Ovary (tissue), 3 donors: ENCODE data around the gene OTOP3.

Experiments
- POLR2A ChIP-seq: fragments of 450-650 bp; IDR thresholded peaks from one replicate; pipeline ENCODE4 v1.6.1; 2017; ENCODE audit warnings: antibody characterized with exemption, mild to moderate bottlenecking, moderate library complexity
- TF ChIP-seq, protein P1 (sequence below), 3 donors: fragments of 450-650 bp in 2 of 3; fragments of 200-600 bp in 1 of 3; IDR thresholded peaks; one replicate each; pipeline versions ENCODE4 v1.5.1 to v1.8.0; 2016 to 2022; ENCODE audit warnings: antibody characterized with exemption in 3 of 3, mild to moderate bottlenecking in 1 of 3
- donor health status: DM: no; HTN: no; CAD: no.

DNA sequence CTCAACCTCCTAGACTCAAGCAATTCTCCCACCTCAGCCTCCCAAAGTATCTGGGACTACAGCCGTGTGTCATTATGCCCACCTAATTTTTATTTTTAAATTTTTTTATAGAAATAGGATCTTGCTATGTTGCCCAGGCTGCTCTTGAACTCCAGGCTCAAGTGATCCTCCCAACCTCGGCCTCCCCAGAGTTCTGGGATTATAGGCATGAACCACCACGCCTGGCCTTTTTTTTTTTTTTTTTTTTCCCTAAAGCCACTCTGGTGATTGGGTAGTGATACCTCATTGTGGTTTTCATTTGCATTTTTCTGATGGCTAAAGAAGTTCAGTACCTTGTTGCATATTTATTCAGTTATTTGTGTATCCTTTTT, 50.5 kb downstream of the OTOP3 start:
- TF ChIP-seq, protein P1, sequence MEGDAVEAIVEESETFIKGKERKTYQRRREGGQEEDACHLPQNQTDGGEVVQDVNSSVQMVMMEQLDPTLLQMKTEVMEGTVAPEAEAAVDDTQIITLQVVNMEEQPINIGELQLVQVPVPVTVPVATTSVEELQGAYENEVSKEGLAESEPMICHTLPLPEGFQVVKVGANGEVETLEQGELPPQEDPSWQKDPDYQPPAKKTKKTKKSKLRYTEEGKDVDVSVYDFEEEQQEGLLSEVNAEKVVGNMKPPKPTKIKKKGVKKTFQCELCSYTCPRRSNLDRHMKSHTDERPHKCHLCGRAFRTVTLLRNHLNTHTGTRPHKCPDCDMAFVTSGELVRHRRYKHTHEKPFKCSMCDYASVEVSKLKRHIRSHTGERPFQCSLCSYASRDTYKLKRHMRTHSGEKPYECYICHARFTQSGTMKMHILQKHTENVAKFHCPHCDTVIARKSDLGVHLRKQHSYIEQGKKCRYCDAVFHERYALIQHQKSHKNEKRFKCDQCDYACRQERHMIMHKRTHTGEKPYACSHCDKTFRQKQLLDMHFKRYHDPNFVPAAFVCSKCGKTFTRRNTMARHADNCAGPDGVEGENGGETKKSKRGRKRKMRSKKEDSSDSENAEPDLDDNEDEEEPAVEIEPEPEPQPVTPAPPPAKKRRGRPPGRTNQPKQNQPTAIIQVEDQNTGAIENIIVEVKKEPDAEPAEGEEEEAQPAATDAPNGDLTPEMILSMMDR (IDR thresholded peaks at IDR 0.05) = no peak
- no peak for TF ChIP-seq POLR2A
